Hematopoietic multipotent progenitor cell (in vitro differentiated cells): ENCODE measurements around the gene FASN. TPM values are rescaled to one million over a fixed set of nuclear protein-coding genes. Genes with fewer than 3 reads are reported as not detected.

Experiments
- DNase-seq, 3 donors: peaks; one replicate each; pipeline ENCODE4 v3.0.0-alpha.2; 2011 to 2015; ENCODE audit warnings: low read depth in 2 of 3, low spot score in 2 of 3
- total RNA-seq: library from RNA; depleted of rRNA; stranded (reverse); fragments of >200 nt; gene quantifications from one replicate; pipeline ENCODE4 v1.2.3, GENCODE V29; 2012

Gene FASN
- total RNA-seq, 1 donor: 80.8 TPM

DNA sequence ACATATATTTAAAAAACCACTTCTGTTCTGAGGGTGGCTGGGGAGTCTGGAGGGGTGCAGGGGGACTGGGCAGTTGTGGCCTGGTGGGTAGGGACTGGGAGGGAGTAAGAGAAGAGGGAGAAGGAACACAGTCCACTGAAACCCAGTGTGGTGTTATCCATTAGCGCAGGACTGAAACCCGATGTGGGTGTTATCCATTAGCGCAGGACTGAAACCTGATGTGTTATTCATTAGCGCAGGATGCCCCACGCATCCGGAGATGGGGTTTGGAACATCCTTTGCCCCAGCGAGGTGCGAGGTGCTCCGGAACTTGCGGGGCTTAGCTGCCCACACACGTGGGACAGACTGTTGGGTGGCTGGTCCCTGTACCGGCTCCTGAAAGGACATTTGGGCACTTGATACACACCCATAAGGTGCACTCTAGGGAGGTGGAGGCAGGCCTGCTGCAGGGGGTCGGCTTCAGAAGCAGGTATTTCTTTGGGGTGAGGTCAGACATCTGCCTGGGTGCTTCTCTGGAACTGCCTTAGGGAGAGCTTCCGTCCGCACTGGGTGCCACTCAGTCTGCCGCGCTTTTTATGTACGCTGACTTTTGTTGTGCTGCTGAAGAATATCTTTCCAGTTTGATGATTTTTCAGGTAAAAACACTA is 20.3 kb upstream of the FASN start:
- DNase-seq: no peak

DNA sequence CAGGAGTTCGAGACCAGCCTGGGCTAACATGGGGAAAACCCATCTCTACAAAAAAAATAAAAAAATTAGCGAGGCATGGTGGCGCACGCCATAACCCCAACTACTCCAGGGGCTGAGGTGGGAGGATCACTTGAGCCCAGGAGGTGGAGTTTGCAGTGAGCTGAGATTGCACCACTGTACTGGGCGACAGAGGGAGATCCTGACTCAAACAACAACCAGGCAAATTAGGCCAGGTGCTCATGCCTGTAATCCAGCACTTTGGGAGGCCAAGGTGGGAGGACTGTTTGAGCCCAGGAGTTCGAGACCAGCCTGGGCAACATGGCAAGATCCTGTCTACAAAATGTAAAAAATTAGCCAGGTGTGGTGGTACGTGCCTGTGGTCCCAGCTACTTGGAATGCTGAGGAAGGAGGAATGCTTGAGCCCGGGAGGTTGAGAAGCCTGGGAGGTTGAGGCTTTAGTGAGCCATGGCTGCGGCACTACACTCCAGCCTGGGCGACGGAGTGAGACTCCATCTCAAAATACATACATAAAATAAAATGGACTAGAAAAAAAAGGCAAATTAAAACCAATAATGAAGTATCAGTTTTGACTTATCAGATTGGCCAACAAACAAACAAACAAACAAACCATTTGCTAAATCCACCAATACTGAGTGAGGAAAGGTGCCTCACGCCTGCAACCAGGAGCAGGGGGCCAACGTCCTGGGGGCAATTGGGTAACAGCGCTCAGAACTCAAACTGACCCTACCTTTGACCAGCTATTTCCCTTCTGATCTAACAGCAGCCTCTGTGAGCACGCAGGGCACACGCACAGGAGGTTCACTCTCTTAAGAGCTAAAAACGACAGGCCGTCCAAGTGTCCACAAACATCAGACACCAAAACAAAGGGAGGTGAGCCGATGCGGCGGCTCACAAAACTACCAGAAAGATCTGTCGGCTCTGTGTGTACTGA is 19.4 kb upstream of the FASN start:
- DNase-seq: no peak

DNA sequence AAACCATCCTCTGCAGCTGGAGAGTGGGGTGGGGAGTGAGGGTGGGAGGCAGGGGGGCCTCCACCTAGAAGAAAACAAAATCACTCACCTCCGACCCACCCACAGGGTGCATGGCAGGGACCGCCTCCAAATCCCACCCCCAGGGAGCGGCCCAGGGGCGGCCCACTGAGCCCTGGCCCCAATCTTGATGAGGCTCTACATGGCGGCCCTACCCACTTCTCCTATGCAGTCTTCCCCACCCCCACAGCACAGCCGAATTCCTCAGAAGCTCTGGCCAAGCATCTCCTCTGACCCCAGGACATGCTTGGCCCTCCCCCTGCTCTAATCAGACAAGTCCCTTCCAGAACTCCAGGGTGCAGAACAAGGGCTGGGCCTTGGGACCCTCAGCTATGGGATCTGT is 18.2 kb upstream of the FASN start:
- no peak for DNase-seq

DNA sequence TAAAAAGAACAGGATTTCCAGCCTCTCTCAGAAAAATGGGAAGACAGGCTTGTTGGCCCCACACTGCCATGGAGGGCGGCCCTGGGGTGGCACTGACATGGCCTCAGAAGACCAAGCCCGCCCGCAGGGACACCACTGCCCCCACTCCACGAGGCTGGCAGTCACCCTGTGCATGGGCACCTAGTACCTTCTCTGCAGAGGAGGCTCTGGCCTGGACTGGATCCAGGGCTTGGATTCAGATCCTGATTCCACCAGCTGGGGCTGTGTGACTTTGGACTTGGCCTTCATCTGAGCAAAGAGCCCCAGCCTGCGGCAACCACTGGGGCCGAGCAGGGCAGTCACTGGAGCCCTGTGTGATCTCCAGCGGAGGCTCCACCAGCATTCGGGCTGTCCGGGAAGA is 16.8 kb upstream of the FASN start:
- no peak for DNase-seq

DNA sequence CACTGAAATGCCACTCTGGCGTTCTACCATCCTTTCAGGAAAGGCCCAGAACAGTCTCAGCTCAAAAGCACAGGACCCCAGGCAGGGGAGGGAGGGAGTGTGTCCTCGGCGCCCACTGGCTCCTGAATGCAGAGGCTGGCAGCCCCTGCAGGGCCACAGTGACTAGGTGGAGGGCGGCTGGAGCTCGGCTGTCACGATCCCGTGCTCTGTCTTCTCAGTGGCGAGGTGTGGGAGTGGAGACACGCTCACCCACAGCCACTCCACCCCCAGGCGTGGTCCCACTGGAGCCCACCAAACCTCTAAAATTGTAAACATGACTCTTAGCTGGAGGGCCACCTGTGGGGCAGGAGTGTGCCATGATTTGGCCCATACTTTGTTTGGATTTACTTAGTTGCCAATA is 16.4 kb upstream of the FASN start:
- no peak for DNase-seq

DNA sequence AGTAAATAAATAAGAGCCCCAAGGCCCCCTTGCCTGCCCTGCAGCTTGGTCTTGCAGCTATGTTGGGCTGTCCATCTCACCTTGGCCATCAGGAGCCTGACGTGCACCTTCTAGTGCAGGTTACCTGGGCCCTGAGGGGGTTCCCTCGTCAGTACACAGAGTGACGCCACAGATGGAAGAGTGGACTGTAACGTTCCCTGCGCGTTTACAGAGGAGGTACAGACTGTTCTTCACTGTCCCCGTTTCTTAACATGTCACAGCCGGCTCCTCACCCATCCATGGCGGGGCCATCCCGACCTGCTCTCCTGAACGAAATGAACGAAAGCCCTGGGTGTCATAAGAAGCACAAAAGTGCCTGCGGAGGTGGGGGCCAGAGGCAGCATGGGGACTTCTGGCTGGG is 15.9 kb upstream of the FASN start:
- DNase-seq: no peak

DNA sequence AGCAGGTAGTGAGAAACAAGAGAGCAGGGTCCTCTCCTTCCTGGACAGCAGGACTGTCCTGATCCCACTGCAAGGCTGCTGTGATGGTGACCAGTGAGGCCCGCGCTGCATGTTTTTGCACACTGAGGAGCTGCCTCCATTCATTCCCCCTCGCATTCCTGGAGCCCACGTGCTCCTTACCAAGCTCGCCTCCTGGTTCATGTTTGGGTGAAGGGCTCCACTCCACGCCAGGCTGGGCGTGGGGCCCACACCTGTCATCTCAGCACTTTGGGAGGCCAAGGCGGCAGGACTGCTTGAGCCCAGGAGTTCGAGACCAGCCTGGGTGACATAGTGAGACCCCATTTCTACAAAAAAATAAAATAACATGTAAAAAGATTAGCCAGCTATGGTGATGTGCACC is 15.4 kb upstream of the FASN start:
- DNase-seq: no peak

DNA sequence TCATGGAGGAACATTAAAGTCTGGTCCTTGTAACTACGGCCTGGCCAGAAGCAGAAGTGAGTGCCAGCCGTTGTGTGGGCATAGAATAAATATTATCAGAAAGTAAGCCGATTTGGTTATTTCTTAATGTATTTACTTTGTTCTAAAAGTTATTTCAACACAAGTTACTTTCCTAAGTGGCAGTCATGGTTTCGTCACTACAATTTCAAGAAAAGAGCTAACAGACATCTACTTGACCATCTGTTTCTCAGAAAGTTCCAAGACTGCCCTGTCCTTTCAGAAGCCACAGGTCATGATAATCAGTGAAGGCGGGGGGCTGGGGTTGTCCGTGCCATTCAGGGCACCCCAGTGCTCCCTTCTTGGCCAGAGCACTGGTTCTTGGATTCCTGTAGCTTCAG is 14.9 kb upstream of the FASN start:
- DNase-seq: no peak

DNA sequence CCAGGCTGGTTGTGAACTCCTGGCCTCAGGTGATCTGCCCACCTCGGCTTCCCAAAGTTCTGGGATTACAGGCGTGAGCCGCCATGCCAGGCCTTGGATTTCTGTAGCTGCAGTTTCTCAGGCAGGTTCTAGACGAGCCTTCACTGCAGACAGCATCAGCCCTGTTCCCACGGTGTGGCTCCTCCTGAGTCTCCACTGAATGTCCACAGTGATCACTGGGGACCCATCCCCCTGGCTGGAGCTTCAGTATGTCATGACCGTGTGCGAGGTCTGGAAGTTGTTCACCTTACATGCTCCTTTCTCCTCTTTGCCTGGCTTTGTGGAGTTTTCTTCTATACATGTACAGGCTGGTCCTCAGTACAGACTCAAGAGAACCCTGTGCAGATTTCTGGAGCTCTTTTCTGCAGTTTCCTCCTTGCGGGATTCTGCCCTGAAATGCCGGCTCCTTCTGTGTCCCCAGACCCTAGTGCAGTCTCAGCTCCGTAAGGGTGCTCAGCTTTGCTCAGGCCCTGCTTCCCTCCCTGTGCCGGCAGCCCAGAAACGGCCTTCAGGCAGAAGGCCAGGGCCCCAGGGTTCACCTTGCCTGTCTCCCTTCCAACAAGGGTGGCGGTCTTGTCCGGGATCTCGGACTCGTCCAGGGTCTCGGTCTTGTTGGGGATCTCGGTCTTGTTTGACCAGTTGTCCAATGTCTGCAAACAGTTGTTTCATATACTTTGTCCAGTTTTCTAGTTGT is 14.3 kb upstream of the FASN start:
- DNase-seq: no peak

DNA sequence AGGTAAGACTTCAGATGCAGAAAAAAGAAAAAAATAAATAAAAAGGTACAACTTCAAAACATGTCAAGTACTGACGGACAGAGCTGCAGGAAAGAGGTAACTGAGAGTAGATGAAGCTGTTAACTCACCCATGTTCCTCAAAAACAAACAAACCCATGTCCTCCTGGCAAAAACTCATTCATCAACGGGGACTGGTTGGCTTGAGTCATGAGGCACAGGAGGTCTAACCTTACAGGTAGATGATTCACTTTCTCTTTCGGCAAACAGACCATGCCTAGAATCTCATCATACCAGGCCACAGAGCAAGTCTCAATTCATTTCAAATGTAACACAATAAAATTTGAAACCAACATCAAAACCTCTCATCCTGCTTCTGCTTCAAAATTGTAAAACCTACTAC is 12.3 kb upstream of the FASN start:
- DNase-seq: no peak

DNA sequence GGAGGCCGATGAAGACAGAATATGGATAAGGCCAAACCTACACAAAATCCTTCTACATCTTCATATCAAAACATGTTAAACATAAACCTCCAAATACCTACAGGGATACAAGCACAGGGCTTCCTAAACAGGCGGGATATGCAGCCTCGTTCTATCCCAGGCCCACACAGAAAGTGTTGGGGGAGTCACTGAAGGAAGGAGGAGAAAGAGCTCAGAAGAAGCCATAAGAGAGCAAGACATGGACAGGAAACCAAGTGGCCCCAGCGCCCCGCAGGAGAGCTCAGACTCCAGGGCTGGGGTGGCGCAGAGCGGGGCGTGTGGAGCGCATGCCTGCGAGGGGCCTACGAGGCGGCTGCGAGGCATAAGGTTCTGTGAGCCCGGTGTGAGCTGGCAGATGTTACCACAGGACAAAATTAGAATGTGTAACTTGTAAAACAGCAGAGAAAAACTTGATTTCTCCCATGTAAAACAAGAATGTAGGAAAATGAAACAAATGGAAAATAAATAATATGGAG is 11.0 kb upstream of the FASN start:
- no peak for DNase-seq

DNA sequence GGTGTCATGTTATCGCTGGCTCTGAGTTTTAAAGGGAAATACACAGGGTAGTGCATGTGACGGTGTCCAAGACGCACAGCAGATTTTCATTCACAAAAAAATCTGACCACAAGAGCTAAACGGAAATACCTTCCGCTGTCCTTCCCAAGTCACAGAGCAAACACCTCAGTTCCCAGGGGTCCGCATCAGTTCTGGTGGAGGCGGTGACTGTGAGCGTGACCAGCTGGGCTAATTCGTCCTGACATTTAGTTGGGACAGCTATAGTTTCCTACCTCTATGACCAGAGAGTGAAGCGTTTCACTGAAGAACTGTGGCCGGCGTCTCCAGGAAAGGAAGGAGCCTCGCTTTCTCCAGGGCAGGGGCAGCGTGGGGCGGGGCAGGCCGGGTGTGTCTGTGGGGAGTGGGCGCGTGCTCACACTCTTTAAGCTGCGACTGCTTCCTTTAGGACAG is 10.5 kb upstream of the FASN start:
- no peak for DNase-seq

DNA sequence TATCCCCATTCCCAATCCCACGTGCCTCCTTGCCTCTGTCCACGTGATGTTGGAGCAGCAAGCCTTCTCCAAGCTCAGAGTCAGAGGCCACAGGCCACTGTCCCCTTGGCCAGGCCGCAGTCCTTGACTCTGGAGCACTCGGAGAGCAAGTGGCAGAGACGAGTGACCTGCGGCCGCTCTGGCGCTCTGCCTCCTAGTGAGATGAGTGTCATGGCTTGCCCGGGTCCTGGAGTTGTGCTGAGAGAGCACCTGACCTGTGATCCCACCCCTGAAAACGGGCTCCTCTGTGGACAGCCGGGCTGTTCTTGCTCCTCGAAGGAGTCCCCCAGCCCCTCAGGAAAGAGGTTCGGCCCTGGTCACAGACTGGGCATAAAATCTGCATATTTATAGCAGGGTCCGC is 10.0 kb upstream of the FASN start:
- no peak for DNase-seq

DNA sequence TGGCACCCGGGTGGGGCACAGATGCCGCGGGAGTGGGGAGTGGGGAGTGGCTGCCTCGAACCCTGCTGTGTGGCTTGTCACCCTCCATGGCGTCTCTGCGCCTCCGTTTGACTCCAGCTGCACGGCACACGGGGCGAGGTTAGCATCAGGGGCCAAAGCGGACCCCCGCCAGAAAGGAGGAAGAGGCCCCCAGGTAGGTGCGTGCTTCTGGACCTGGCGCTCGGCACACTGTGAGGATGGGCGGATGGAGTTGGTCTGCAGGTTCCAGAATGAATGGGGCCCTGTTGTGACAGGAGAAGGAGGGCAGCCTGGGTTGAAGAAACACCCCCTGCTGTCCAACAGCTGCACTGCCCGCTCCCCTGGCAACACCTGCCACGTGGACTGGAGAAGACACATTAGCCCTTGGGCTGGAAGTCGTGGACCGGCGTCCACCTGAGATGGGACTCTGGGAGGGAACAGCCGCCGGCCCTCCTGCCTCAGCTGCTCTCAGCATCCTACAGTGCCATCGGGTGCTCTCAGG is 9.4 kb upstream of the FASN start:
- DNase-seq: peak in 2 of 3 donors; percentile 20 to 39

DNA sequence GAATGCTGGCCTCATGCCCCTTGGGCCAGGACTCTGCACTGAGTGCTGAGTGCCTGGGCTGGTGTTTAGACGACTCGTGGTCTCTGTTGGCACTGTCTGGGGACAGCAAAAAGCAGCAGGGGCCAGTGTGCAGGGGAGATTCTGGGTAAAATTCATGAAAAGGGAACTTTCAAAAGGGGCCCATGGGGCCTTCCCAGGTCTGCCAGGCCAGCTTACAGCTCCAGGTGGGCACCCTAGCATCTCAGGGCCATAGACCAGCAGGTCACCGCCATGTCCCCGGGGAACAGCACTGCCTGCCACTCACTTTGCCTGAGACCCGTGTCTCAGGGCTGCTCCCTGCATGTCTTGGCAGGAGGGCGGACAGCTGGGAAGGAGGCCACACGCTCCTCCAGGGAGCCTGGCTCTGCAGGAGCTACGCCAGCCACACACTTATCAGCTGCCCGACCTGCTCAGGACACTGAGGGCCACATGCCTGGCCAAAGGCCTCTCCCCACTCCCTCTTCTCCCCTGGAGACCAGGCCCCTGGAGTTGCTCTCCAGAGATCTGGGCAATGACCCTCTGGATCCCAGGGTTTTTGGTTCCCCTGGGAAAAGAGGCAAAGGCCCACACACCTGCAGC is 8.8 kb upstream of the FASN start:
- peak in 1 of 3 donors; percentile 14 for DNase-seq

DNA sequence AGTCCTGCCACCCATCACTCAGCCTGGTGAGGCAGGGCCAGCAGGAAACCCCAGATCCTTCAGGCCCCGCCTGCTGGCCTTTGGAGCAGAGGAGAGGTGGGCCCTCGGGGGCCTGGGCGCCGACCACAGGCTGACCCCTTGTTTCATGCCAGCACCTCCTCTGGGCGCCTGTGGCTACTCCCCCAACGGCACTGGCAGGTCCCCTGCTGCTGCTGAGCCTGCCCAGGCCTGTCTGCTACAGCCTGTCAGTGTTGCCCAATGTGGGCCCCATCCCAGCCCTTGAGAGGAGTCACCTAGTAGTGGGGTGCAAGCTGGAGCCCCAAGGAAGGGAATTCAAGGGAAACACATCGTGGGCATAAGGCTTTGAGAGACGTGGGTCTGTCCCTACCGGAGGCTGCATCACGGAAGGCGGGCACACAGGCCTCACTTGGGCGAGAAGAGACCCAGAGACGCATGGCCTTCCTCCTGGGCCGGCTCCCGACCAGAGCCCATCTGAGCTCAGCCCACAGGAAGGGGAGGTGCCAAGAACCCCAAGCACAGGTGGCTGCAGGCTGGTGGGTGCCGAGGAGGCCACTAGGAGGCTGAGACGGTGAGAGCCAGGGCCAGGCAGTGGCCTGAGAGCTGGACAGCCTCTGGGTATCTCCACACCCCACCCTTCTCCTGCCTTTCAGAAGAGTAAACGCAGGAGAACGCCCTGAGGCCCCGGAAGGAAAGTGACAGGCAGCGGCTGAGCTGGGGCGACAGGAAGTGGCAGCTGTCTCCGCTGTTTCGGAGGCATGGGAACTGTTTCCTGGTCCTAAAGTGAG is 8.0 kb upstream of the FASN start:
- peak in 2 of 3 donors; percentile 60 to 76 for DNase-seq

DNA sequence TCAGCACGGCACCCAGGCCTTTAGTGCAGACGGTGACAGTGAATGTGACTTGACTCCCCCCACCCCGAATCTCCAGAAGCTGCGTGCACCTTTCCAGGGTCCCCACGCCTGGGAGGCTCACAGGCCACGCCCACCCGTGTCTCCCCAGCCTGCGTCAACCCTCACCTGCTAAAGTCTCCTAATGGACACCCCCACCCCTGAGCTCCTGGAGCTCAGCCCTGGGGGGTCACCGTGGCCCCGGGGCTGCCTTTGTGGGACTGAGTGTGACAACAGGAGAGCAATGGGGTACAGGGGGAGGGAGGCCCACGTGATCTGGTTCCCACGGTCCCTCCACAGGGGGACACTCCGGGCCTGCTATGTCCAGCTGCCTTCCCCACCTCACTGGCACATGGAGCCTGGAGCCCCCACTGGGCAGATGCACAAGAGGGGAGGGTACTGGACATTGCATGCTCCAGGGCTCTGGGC is 7.4 kb upstream of the FASN start:
- no peak for DNase-seq

DNA sequence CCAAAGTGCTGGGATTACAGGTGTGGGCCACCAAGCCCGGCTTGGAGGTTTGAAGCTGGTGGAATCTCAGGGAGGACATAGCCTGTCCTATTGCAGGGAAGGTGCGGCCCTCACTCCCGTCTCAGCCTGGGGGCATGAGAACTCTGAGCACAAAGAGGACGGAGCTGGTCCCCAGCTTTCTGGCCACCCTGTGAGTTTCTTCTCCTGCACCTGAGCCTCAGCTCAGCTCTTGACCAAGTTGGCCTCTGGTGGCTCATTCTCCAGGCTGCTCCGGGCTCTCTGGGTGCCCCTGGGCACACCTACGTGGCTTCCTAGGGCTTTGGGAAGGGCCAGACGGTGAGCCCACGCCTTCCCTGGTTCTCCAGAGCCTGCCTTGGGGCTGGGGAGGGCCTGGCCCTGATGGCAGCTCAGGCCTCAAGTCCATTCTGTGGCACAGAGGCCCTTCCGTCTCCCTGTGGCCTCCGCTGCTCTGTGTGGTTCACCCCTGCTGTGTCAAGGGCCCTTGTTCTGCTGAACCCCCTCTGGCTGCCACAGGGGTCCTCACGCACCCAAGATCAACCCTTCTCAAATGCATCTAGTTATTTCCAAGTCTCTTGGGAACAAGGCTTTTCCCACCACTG is 6.9 kb upstream of the FASN start:
- DNase-seq: no peak
